IPS-15b (cell line): ENCODE results near the gene ABCC5.
"Not testable (repeated sequence)": the region's sequence is repeated elsewhere in the genome, so short reads cannot be mapped to it uniquely, and the experiment has no call there.

Experiments
- H3K27me3 ChIP-seq: one replicate; pipeline ENCODE4 v1.6.1; 2013; ENCODE audit warnings: low read length; ENCODE audit not compliant: control insufficient read depth, insufficient read depth
- H3K36me3 ChIP-seq: one replicate; pipeline ENCODE4 v1.6.1; 2013; ENCODE audit warnings: low read length; ENCODE audit not compliant: control insufficient read depth, insufficient read depth
- H3K4me1 ChIP-seq: one replicate; pipeline ENCODE4 v1.6.1; 2013; ENCODE audit warnings: mild to moderate bottlenecking, low read length; ENCODE audit not compliant: control insufficient read depth, insufficient read depth
- H3K4me3 ChIP-seq: one replicate; pipeline ENCODE4 v1.5.1; 2013; ENCODE audit warnings: low read depth, low read length
- H3K9ac ChIP-seq: one replicate; pipeline ENCODE4 v1.6.1; 2013; ENCODE audit warnings: low read depth, mild to moderate bottlenecking, low read length
- H3K9me3 ChIP-seq: one replicate; pipeline ENCODE4 v1.6.1; 2013; ENCODE audit warnings: mild to moderate bottlenecking, low read length; ENCODE audit not compliant: control insufficient read depth, insufficient read depth

Gene ABCC5

GRCh38 chr3:184017672-184018423 is at the start of gene ABCC5:
Gene ABCC5, minus strand, starts transcription at chr3:184017884. Its CDS starts 3,492 bp downstream, at chr3:184014392.
- Histone ChIP-seq H3K27me3 (no peaks in the 10 kb centered on the region), H3K9ac (peak within 1 kb of the TSS; percentile 95), H3K9me3 (no peaks in the 10 kb centered on the region), H3K4me3 (peak within 1 kb of the TSS; percentile 92), H3K36me3 (no peaks in the 10 kb centered on the region), H3K4me1 (peaks cover 9% of the 10 kb centered on the region)

- Histone ChIP-seq H3K4me1 (no peaks in the 10 kb centered on the region), H3K9ac (no peak overlapping the region), H3K4me3 (no peak overlapping the region), H3K9me3 (peaks cover 3% of the 10 kb centered on the region), H3K36me3 (no peaks in the 10 kb centered on the region), H3K27me3 (no peaks in the 10 kb centered on the region)
Measured at GRCh38 chr3:184066211-184066610, 48.5 kb upstream of the ABCC5 start.

GRCh38 chr3:184062637-184063036 is 45.0 kb upstream of the ABCC5 start:
- Histone ChIP-seq H3K9me3 (no peaks in the 10 kb centered on the region), H3K4me3 (no peak overlapping the region), H3K27me3 (no peaks in the 10 kb centered on the region), H3K4me1 (no peaks in the 10 kb centered on the region), H3K9ac (no peak overlapping the region), H3K36me3 (no peaks in the 10 kb centered on the region)

GRCh38 chr3:184059424-184059823 is 41.7 kb upstream of the ABCC5 start:
- H3K4me1 ChIP-seq, result no peaks in the 10 kb centered on the region
- no peaks in the 10 kb centered on the region for H3K9me3 ChIP-seq
- H3K4me3 ChIP-seq, result no peak overlapping the region
- H3K9ac ChIP-seq, result no peak overlapping the region
- H3K36me3 ChIP-seq, result no peaks in the 10 kb centered on the region
- no peaks in the 10 kb centered on the region for H3K27me3 ChIP-seq

- no peaks in the 10 kb centered on the region for H3K27me3 ChIP-seq
- no peak overlapping the region for H3K9ac ChIP-seq
- H3K9me3 ChIP-seq, result no peaks in the 10 kb centered on the region
- H3K36me3 ChIP-seq, result no peaks in the 10 kb centered on the region
- no peaks in the 10 kb centered on the region for H3K4me1 ChIP-seq
- H3K4me3 ChIP-seq, result no peak overlapping the region
Measured at GRCh38 chr3:184058029-184058428, 40.3 kb upstream of the ABCC5 start.

- Histone ChIP-seq H3K36me3 (no peaks in the 10 kb centered on the region), H3K4me1 (no peaks in the 10 kb centered on the region), H3K4me3 (no peak within 1 kb of the TSS), H3K9ac (no peak within 1 kb of the TSS), H3K9me3 (no peaks in the 10 kb centered on the region), H3K27me3 (no peaks in the 10 kb centered on the region)
Measured at GRCh38 chr3:184052767-184053166, 35.1 kb upstream of the ABCC5 start, which contains the start of gene HTR3C. Gene HTR3C, plus strand, starts transcription at chr3:184053047. Its CDS starts 34 bp downstream, at chr3:184053081.

GRCh38 chr3:184050217-184050847 is 32.6 kb upstream of the ABCC5 start:
- Histone ChIP-seq H3K4me3 (no peak overlapping the region), H3K27me3 (no peaks in the 10 kb centered on the region), H3K9ac (no peak overlapping the region), H3K4me1 (no peaks in the 10 kb centered on the region), H3K36me3 (no peaks in the 10 kb centered on the region), H3K9me3 (no peaks in the 10 kb centered on the region)

GRCh38 chr3:184045995-184046394 is 28.3 kb upstream of the ABCC5 start:
- no peaks in the 10 kb centered on the region for H3K27me3 ChIP-seq
- H3K36me3 ChIP-seq, result no peaks in the 10 kb centered on the region
- no peaks in the 10 kb centered on the region for H3K9me3 ChIP-seq
- no peak overlapping the region for H3K9ac ChIP-seq
- no peaks in the 10 kb centered on the region for H3K4me1 ChIP-seq
- H3K4me3 ChIP-seq, result no peak overlapping the region

- no peaks in the 10 kb centered on the region for H3K4me1 ChIP-seq
- H3K9me3 ChIP-seq, result no peaks in the 10 kb centered on the region
- H3K4me3 ChIP-seq, result no peak overlapping the region
- H3K36me3 ChIP-seq, result no peaks in the 10 kb centered on the region
- no peaks in the 10 kb centered on the region for H3K27me3 ChIP-seq
- no peak overlapping the region for H3K9ac ChIP-seq
Measured at GRCh38 chr3:184042617-184043016, 24.9 kb upstream of the ABCC5 start.

GRCh38 chr3:184040010-184040409 is 22.3 kb upstream of the ABCC5 start:
- H3K4me3 ChIP-seq, result no peak overlapping the region
- H3K9ac ChIP-seq, result no peak overlapping the region
- no peaks in the 10 kb centered on the region for H3K4me1 ChIP-seq
- no peaks in the 10 kb centered on the region for H3K36me3 ChIP-seq
- H3K9me3 ChIP-seq, result no peaks in the 10 kb centered on the region
- H3K27me3 ChIP-seq, result no peaks in the 10 kb centered on the region

- H3K4me1 ChIP-seq, result no peaks in the 10 kb centered on the region
- no peaks in the 10 kb centered on the region for H3K27me3 ChIP-seq
- no peaks in the 10 kb centered on the region for H3K36me3 ChIP-seq
- H3K4me3 ChIP-seq, result no peak overlapping the region
- no peaks in the 10 kb centered on the region for H3K9me3 ChIP-seq
- H3K9ac ChIP-seq, result no peak overlapping the region
Measured at GRCh38 chr3:184039414-184039813, 21.7 kb upstream of the ABCC5 start.

GRCh38 chr3:184038307-184038706 is 20.6 kb upstream of the ABCC5 start:
- H3K9ac ChIP-seq, H3K9me3 ChIP-seq, H3K36me3 ChIP-seq, H3K4me3 ChIP-seq, H3K27me3 ChIP-seq, H3K4me1 ChIP-seq: not testable (repeated sequence)
